Stimulated activated CD4-positive, alpha-beta T cell treated with anti-CD3 and anti-CD28 coated beads, TNF-alpha, amount 100 ng/mL, for 24 hours (primary cell): ENCODE data around the gene NFATC2IP.
A peak's percentile ranks its signal among the peaks of the same experiment; 100 is the strongest.
"Not testable (repeated sequence)": the region's sequence is repeated elsewhere in the genome, so short reads cannot be mapped to it uniquely, and the experiment has no call there.

ENCODE experiments used
- DNase-seq, 3 experiments: peaks; one replicate each; pipeline ENCODE4 v3.0.0-alpha.2; 2020; ENCODE audit warnings: low read depth in 3 of 3

NFATC2IP gene

GRCh38 chr16:28998837-28999236, 48.1 kb downstream of the NFATC2IP start:
- no peak for DNase-seq

GRCh38 chr16:28999577-28999976, 48.8 kb downstream of the NFATC2IP start:
- no peak for DNase-seq

GRCh38 chr16:29000019-29000418, 49.3 kb downstream of the NFATC2IP start:
- no peak for DNase-seq

GRCh38 chr16:29004496-29005139, 53.9 kb downstream of the NFATC2IP start:
- DNase-seq = not testable (repeated sequence)

- DNase-seq = peak in 2 of 3 experiments; percentile 63 to 71
These were observed 57.2 kb downstream of the NFATC2IP start for GRCh38 chr16:29007730-29008593.

- peak in 1 of 3 experiments; percentile 60 for DNase-seq
These were observed 58.5 kb downstream of the NFATC2IP start for GRCh38 chr16:29009050-29009837.

- DNase-seq = no peak
These were observed 59.1 kb downstream of the NFATC2IP start for GRCh38 chr16:29009838-29010166.

- no peak for DNase-seq
These were observed 60.4 kb downstream of the NFATC2IP start for GRCh38 chr16:29011112-29011511.

GRCh38 chr16:29011851-29012250, 61.1 kb downstream of the NFATC2IP start:
- no peak for DNase-seq

- no peak for DNase-seq
These were observed 62.3 kb downstream of the NFATC2IP start for GRCh38 chr16:29012913-29013553.

GRCh38 chr16:29014561-29015069, 63.9 kb downstream of the NFATC2IP start:
- no peak for DNase-seq
